ENCODE data around the gene NAV2. TPM values are rescaled to one million over a fixed set of nuclear protein-coding genes. Genes with fewer than 3 reads are reported as not detected.

Gene NAV2
- total and polyA plus RNA-seq, 2 donors (not counting 1 experiment from before 2014, with no cell fraction given): 8.1 to 14.0 TPM

DNA sequence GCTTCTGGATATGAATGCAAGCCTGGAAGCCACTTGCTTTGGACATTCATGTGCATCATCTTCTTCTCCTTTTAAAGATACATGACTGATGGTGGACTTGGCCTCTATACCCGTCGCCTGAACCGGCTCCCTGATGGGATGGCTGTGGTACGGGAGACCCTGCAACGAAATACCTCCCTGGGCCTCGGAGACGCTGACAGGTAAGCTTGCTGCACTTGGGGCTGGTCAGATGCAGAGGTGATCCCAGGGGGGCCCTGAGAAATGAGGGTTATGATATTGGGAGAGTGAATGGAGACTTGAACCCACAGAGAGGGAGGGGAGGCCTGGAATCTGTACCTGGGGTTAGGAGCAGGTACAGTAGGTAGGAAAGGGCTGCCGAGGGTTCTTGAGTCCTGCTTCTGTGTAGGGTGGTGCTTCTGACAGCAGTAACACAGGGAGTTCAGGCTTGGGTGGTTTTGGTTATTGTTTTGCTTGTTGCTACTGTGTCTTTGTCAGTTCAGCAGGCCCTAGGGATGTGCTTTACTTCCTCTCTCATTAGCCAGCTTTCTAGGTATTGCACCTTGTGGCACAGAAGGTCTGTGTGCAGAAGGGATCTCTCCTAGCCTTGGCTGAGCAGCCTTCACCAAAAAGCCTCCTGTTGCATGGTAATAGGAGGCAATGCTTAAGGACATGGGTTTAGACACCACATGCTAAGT, 271.6 kb downstream of the NAV2 start:
- Histone ChIP-seq H3K36me3 (ENCODE audit: control insufficient read depth, insufficient read depth, low read length) (peaks cover 3% of the 10 kb centered on the region), H3K79me2 (ENCODE audit: control insufficient read depth, insufficient read depth, low read length) (peaks cover 7% of the 10 kb centered on the region), H3K9ac (ENCODE audit: insufficient read depth, low read length) (no peak overlapping the region)

GRCh38 chr11:19985111-19985510, 272.5 kb downstream of the NAV2 start:
- Histone ChIP-seq H3K9ac (ENCODE audit: insufficient read depth, low read length) (no peak overlapping the region), H3K27me3 (ENCODE audit: control insufficient read depth, insufficient read depth, low read length) (no peaks in the 10 kb centered on the region), H3K4me3 (replicated peaks in 1 of 4; ENCODE audit: control extremely low read depth in 1 of 4, insufficient read depth in 1 of 4, low read depth in 3 of 4, low read length in 4 of 4) (no peak overlapping the region), H3K4me1 (ENCODE audit: control insufficient read depth, extremely low read depth, insufficient read depth, low read length) (peaks cover 4% of the 10 kb centered on the region), H3K36me3 (ENCODE audit: control insufficient read depth, insufficient read depth, low read length) (peaks cover 3% of the 10 kb centered on the region), H3K4me2 (ENCODE audit: extremely low read depth, insufficient read depth, low read length) (no peak overlapping the region), H3K9me3 (ENCODE audit: control insufficient read depth, insufficient read depth, low read depth, low read length) (no peaks in the 10 kb centered on the region), H2AFZ (ENCODE audit: low read length) (no peak overlapping the region), H3K27ac (ENCODE audit: insufficient read depth, low read length) (no peak overlapping the region), H4K20me1 (ENCODE audit: control insufficient read depth, extremely low read depth, insufficient read depth, low read length) (no peaks in the 10 kb centered on the region), H3K79me2 (ENCODE audit: control insufficient read depth, insufficient read depth, low read length) (peaks cover 2% of the 10 kb centered on the region)
- TF ChIP-seq CTCF (conservative IDR thresholded peaks at IDR 0.05 in 1 of 2, IDR thresholded peaks at IDR 0.05 in 1 of 2; ENCODE audit: low read depth in 1 of 2, low read length in 2 of 2) (no peak), EZH2 (IDR thresholded peaks at IDR 0.05; ENCODE audit: low read length, missing control alignments) (no peak)
- peak in 1 of 2 donors; percentile 30 for DNase-seq (ENCODE audit: low read depth in 2 of 2)

More for the DNA sequence above, 271.6 kb downstream of the NAV2 start:
- Histone ChIP-seq H4K20me1 (ENCODE audit: control insufficient read depth, extremely low read depth, insufficient read depth, low read length) (no peaks in the 10 kb centered on the region), H3K9me3 (ENCODE audit: control insufficient read depth, insufficient read depth, low read depth, low read length) (no peaks in the 10 kb centered on the region), H3K4me3 (replicated peaks in 1 of 4; ENCODE audit: control extremely low read depth in 1 of 4, insufficient read depth in 1 of 4, low read depth in 3 of 4, low read length in 4 of 4) (no peak overlapping the region), H3K27me3 (ENCODE audit: control insufficient read depth, insufficient read depth, low read length) (no peaks in the 10 kb centered on the region), H2AFZ (ENCODE audit: low read length) (no peak overlapping the region), H3K4me2 (ENCODE audit: extremely low read depth, insufficient read depth, low read length) (no peak overlapping the region), H3K4me1 (ENCODE audit: control insufficient read depth, extremely low read depth, insufficient read depth, low read length) (peaks cover 6% of the 10 kb centered on the region), H3K27ac (ENCODE audit: insufficient read depth, low read length) (no peak overlapping the region)
- TF ChIP-seq EZH2 (IDR thresholded peaks at IDR 0.05; ENCODE audit: low read length, missing control alignments) (no peak), CTCF (conservative IDR thresholded peaks at IDR 0.05 in 1 of 2, IDR thresholded peaks at IDR 0.05 in 1 of 2; ENCODE audit: low read depth in 1 of 2, low read length in 2 of 2) (no peak)
- no peak for DNase-seq (ENCODE audit: low read depth in 2 of 2)

- no peaks in the 10 kb centered on the region for H3K79me2 ChIP-seq (ENCODE audit: control insufficient read depth, insufficient read depth, low read length)
- no peaks in the 10 kb centered on the region for H4K20me1 ChIP-seq (ENCODE audit: control insufficient read depth, extremely low read depth, insufficient read depth, low read length)
- H3K4me3 ChIP-seq (replicated peaks in 1 of 4; ENCODE audit: control extremely low read depth in 1 of 4, insufficient read depth in 1 of 4, low read depth in 3 of 4, low read length in 4 of 4): no peak overlapping the region
- no peaks in the 10 kb centered on the region for H3K9me3 ChIP-seq (ENCODE audit: control insufficient read depth, insufficient read depth, low read depth, low read length)
- H3K9ac ChIP-seq (ENCODE audit: insufficient read depth, low read length): no peak overlapping the region
- DNase-seq (ENCODE audit: low read depth in 2 of 2): peak in 1 of 2 donors; percentile 54
- TF ChIP-seq EZH2 (IDR thresholded peaks at IDR 0.05; ENCODE audit: low read length, missing control alignments): no peak
- no peak overlapping the region for H2AFZ ChIP-seq (ENCODE audit: low read length)
- no peak overlapping the region for H3K4me2 ChIP-seq (ENCODE audit: extremely low read depth, insufficient read depth, low read length)
- H3K36me3 ChIP-seq (ENCODE audit: control insufficient read depth, insufficient read depth, low read length): peaks cover 3% of the 10 kb centered on the region
- no peak overlapping the region for H3K27ac ChIP-seq (ENCODE audit: insufficient read depth, low read length)
- peaks cover 2% of the 10 kb centered on the region for H3K4me1 ChIP-seq (ENCODE audit: control insufficient read depth, extremely low read depth, insufficient read depth, low read length)
- H3K27me3 ChIP-seq (ENCODE audit: control insufficient read depth, insufficient read depth, low read length): no peaks in the 10 kb centered on the region
Measured at GRCh38 chr11:19987331-19987801, 274.7 kb downstream of the NAV2 start.
